HepG2 (cell line): Measurements from ENCODE around the gene DAZAP1. TPM values are rescaled to one million over a fixed set of nuclear protein-coding genes. Genes with fewer than 3 reads are reported as not detected.

ENCODE experiments used
- CCAR2 ChIP-seq: fragments of 200-400 bp; formaldehyde crosslinking; optimal IDR thresholded peaks from 2 replicates; pipeline ENCODE3; 2018; ENCODE audit warnings: low read depth, mild to moderate bottlenecking, low read length, moderate library complexity
- E2F1 ChIP-seq: sonication (generic); formaldehyde crosslinking; IDR thresholded peaks from 2 replicates; pipeline ENCODE4 v1.5.0; 2020; ENCODE audit warnings: missing genetic modification reagents
- E2F5 ChIP-seq: sonication (generic); formaldehyde crosslinking; conservative IDR thresholded peaks from 2 replicates; pipeline ENCODE4 v1.4.0; 2020; ENCODE audit warnings: missing genetic modification reagents
- HES4 ChIP-seq: sonication (generic); formaldehyde crosslinking; IDR thresholded peaks from 2 replicates; pipeline ENCODE4 v1.9.0; 2021; ENCODE audit warnings: mild to moderate bottlenecking, missing genetic modification reagents, borderline replicate concordance
- HINFP ChIP-seq: sonication (generic); formaldehyde crosslinking; IDR thresholded peaks from 2 replicates; pipeline ENCODE4 v1.4.0; 2020; ENCODE audit warnings: low read depth, mild to moderate bottlenecking, missing genetic modification reagents
- JARID2 ChIP-seq: sonication (generic); formaldehyde crosslinking; IDR thresholded peaks from 2 replicates; pipeline ENCODE4 v1.8.1; 2023; ENCODE audit warnings: missing genetic modification reagents, inconsistent platforms; ENCODE audit not compliant: insufficient replicate concordance
- MIER2 ChIP-seq: IDR thresholded peaks from 2 replicates; pipeline ENCODE4 v1.6.1; 2016; ENCODE audit warnings: missing biosample characterization, missing genetic modification reagents
- MXI1 ChIP-seq: IDR thresholded peaks from 3 replicates; pipeline ENCODE4 v1.6.1; 2012; ENCODE audit warnings: low read depth, low read length, inconsistent platforms, borderline replicate concordance
- NPAS2 ChIP-seq: sonication (generic); formaldehyde crosslinking; IDR thresholded peaks from 2 replicates; pipeline ENCODE4 v1.8.0; 2022; ENCODE audit warnings: mild to moderate bottlenecking, missing genetic modification reagents, borderline replicate concordance
- NR2F6 ChIP-seq, 2 experiments: IDR thresholded peaks; 2 replicates each; pipeline ENCODE4 v1.6.1; 2016; ENCODE audit warnings: antibody characterized with exemption in 1 of 2, mild to moderate bottlenecking in 1 of 2
- RFXANK ChIP-seq: IDR thresholded peaks from 2 replicates; pipeline ENCODE4 v1.6.1; 2016
- SMAD3 ChIP-seq: sonication (generic); formaldehyde crosslinking; IDR thresholded peaks from 2 replicates; pipeline ENCODE4 v1.4.0; 2020; ENCODE audit warnings: missing genetic modification reagents
- TBL1XR1 ChIP-seq: fragments of 150-350 bp; IDR thresholded peaks from 2 replicates; pipeline ENCODE4 v1.6.1; 2014; ENCODE audit warnings: borderline replicate concordance, low read length; ENCODE audit not compliant: partially characterized antibody
- ZFP82 ChIP-seq: sonication (generic); formaldehyde crosslinking; IDR thresholded peaks from 2 replicates; pipeline ENCODE4 v1.5.1; 2020; ENCODE audit warnings: mild to moderate bottlenecking, missing genetic modification reagents, borderline replicate concordance
- ZMYM3 ChIP-seq: sonication (generic); formaldehyde crosslinking; IDR thresholded peaks from 2 replicates; pipeline ENCODE4 v1.5.1; 2020; ENCODE audit warnings: mild to moderate bottlenecking, missing genetic modification reagents
- ZNF569 ChIP-seq: sonication (generic); formaldehyde crosslinking; IDR thresholded peaks from 2 replicates; pipeline ENCODE4 v1.5.0; 2020; ENCODE audit warnings: mild to moderate bottlenecking, missing genetic modification reagents, moderate library complexity, borderline replicate concordance
- ZNF776 ChIP-seq: sonication (generic); formaldehyde crosslinking; IDR thresholded peaks from 2 replicates; pipeline ENCODE4 v1.4.0; 2020; ENCODE audit warnings: mild to moderate bottlenecking, missing genetic modification reagents
- polyA plus RNA-seq, 8 experiments: library from polyadenylated mRNA; depleted of rRNA in 3 of 8; stranded (reverse) in 7 of 8; unstranded in 1 of 8; fragments of >200 nt; fragmentation: Illumina TruSeq in 4 of 8; extraction: Trizol in 4 of 8; gene quantifications; 2 replicates each; pipeline versions ENCODE4 v1.2.1 to v1.2.3, GENCODE V29; 2011 to 2016; ENCODE audit warnings: low read depth in 4 of 8, missing spikeins in 1 of 8, mixed read lengths in 1 of 8; ENCODE audit not compliant: insufficient read depth in 1 of 8
- total RNA-seq, 5 experiments: library from RNA; depleted of rRNA; stranded (reverse); fragments of >200 nt; fragmentation: Illumina TruSeq; extraction: Trizol; gene quantifications; 2 replicates each; pipeline ENCODE4 v1.2.3, GENCODE V29; 2016; ENCODE audit warnings: low read depth in 1 of 5
- TF ChIP-seq, protein P1 (sequence below): sonication (generic); formaldehyde crosslinking; IDR thresholded peaks from 2 replicates; pipeline ENCODE4 v1.4.0; 2020; ENCODE audit warnings: missing genetic modification reagents, borderline replicate concordance
- TF ChIP-seq, protein P2 (sequence below): sonication (generic); formaldehyde crosslinking; IDR thresholded peaks from 2 replicates; pipeline ENCODE4 v1.4.0; 2020; ENCODE audit warnings: mild to moderate bottlenecking, low read depth, missing genetic modification reagents

The DAZAP1 gene
- total and polyA plus RNA-seq, 2 of the 13 experiments (the other 11 are each of a cell fraction or from before 2014, with no cell fraction given) = 63.3 to 79.2 TPM

DNA sequence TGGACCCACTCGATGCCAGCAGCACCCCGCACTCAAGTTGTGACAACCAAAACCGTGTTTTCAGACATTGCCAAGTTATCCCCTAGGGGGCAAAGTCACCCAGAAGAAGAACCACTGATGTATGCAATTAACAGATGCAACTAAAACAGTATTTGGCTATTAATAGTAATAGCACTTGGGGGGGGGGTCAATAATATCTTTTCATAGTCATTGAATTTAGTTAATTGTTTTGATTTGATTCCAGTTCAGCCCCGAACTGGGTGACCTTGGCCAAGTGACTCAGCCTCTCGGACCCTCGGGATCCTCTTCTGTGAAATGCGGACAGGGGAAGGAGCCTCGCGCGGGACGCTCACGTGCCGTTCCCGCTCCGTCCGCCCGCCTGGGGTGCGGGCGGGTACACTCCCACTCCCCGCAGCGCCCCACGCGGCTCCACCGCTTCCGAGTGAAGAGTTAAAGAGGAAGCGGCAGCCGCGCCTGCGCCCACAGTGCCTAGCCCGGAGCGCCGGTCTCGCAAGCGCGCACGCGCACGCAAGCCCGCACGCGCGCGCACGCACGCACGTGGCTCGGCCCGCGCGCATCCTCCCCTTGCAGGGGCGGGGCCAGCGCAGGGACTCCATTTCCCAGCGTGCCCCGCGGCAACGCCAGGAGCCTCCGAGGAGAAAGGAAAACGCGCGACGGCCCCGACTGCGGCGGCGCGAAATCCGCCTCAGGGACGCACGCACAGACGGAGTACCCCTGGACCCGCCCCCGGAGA, 435 bp upstream of the DAZAP1 start (continued):
- TF ChIP-seq, protein P1, sequence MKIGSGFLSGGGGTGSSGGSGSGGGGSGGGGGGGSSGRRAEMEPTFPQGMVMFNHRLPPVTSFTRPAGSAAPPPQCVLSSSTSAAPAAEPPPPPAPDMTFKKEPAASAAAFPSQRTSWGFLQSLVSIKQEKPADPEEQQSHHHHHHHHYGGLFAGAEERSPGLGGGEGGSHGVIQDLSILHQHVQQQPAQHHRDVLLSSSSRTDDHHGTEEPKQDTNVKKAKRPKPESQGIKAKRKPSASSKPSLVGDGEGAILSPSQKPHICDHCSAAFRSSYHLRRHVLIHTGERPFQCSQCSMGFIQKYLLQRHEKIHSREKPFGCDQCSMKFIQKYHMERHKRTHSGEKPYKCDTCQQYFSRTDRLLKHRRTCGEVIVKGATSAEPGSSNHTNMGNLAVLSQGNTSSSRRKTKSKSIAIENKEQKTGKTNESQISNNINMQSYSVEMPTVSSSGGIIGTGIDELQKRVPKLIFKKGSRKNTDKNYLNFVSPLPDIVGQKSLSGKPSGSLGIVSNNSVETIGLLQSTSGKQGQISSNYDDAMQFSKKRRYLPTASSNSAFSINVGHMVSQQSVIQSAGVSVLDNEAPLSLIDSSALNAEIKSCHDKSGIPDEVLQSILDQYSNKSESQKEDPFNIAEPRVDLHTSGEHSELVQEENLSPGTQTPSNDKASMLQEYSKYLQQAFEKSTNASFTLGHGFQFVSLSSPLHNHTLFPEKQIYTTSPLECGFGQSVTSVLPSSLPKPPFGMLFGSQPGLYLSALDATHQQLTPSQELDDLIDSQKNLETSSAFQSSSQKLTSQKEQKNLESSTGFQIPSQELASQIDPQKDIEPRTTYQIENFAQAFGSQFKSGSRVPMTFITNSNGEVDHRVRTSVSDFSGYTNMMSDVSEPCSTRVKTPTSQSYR (CRISPR knock-in tag) = no peak
- TF ChIP-seq ZMYM3 (peak; percentile 77), E2F5 (no peak; the same call in 1 of the 2 replicates), E2F1 (CRISPR knock-in tag) (peak; percentile 62; the same call in 1 of the 2 replicates), TBL1XR1 (no peak), CCAR2 (no peak), ZFP82 (CRISPR knock-in tag) (no peak), RFXANK (no peak), HINFP (peak; percentile 72; the same call in 1 of the 2 replicates), NPAS2 (CRISPR knock-in tag) (no peak), ZNF776 (no peak; the same call in 1 of the 2 replicates), ZNF569 (CRISPR knock-in tag) (no peak), MXI1 (peak; percentile 90; the same call in 2 of the 3 replicates), HES4 (CRISPR knock-in tag) (no peak), JARID2 (no peak), NR2F6 (IDR thresholded peaks at IDR 0.05) (no peak), NR2F6 (CRISPR knock-in tag; IDR thresholded peaks at IDR 0.05) (no peak; the same call in 1 of the 2 replicates), MIER2 (no peak), SMAD3 (CRISPR knock-in tag) (no peak)
- TF ChIP-seq, protein P2, sequence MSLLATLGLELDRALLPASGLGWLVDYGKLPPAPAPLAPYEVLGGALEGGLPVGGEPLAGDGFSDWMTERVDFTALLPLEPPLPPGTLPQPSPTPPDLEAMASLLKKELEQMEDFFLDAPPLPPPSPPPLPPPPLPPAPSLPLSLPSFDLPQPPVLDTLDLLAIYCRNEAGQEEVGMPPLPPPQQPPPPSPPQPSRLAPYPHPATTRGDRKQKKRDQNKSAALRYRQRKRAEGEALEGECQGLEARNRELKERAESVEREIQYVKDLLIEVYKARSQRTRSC = no peak
